Chondrocyte (in vitro differentiated cells): ENCODE measurements around the gene RPS10. TPM values are rescaled to one million over a fixed set of nuclear protein-coding genes. Genes with fewer than 3 reads are reported as not detected.

ENCODE experiments used
- DNase-seq: peaks from one replicate; pipeline ENCODE4 v3.0.0; 2021; ENCODE audit warnings: mixed read lengths, low spot score
- H3K27ac Mint-ChIP-seq: one replicate; pipeline ENCODE4 v1.8.0; 2021; ENCODE audit warnings: mild to moderate bottlenecking, moderate library complexity, mixed read lengths; ENCODE audit not compliant: unreplicated experiment
- H3K27me3 Mint-ChIP-seq: 2 replicates; pipeline ENCODE4 v1.8.0; 2021; ENCODE audit warnings: low read depth, mixed read lengths
- H3K36me3 Mint-ChIP-seq: 2 replicates; pipeline ENCODE4 v1.8.0; 2021; ENCODE audit warnings: low read depth, mixed read lengths
- H3K4me1 Mint-ChIP-seq: 2 replicates; pipeline ENCODE4 v1.8.0; 2021; ENCODE audit warnings: low read depth, mild to moderate bottlenecking, mixed read lengths
- H3K4me3 Mint-ChIP-seq: one replicate; pipeline ENCODE4 v1.8.0; 2021; ENCODE audit warnings: mild to moderate bottlenecking, moderate library complexity, mixed read lengths; ENCODE audit not compliant: unreplicated experiment
- H3K9me3 Mint-ChIP-seq: 2 replicates; pipeline ENCODE4 v1.8.0; 2021; ENCODE audit warnings: low read depth, mixed read lengths
- CTCF ChIP-seq: fragments of 200-600 bp; sonication (generic); IDR thresholded peaks from 2 replicates; pipeline ENCODE4 v1.5.0; 2021; ENCODE audit warnings: antibody characterized with exemption, mild to moderate bottlenecking, moderate library complexity
- total RNA-seq: library from RNA; stranded (reverse); gene quantifications from 3 replicates; pipeline ENCODE4 v1.2.1, GENCODE V29; 2021

RPS10 gene
- total RNA-seq, 1 donor from 2014 or later: 771 TPM

- Mint-ChIP-seq H3K4me1 (peaks cover 22% of the 10 kb centered on the region), H3K36me3 (peaks cover 30% of the 10 kb centered on the region), H3K4me3 (no peak overlapping the region), H3K27me3 (no peaks in the 10 kb centered on the region), H3K27ac (no peak overlapping the region), H3K9me3 (no peaks in the 10 kb centered on the region)
- TF ChIP-seq CTCF: no peak
- DNase-seq: no peak
Measured at GRCh38 chr6:34423254-34423653, 2.6 kb downstream of the RPS10 start.

GRCh38 chr6:34418367-34418766 lies 7.5 kb downstream of the RPS10 start:
- H3K27ac Mint-ChIP-seq: no peak overlapping the region
- H3K36me3 Mint-ChIP-seq: peaks cover 33% of the 10 kb centered on the region
- TF ChIP-seq CTCF: no peak
- DNase-seq: no peak
- H3K9me3 Mint-ChIP-seq: no peaks in the 10 kb centered on the region
- H3K4me3 Mint-ChIP-seq: no peak overlapping the region
- H3K4me1 Mint-ChIP-seq: peaks cover 8% of the 10 kb centered on the region
- H3K27me3 Mint-ChIP-seq: no peaks in the 10 kb centered on the region

- Mint-ChIP-seq H3K36me3 (peaks cover 28% of the 10 kb centered on the region), H3K4me1 (peaks cover 3% of the 10 kb centered on the region)
Measured at GRCh38 chr6:34416877-34417371, 8.9 kb downstream of the RPS10 start.

GRCh38 chr6:34414999-34415858 lies 10.6 kb downstream of the RPS10 start:
- no peak for DNase-seq
- peaks cover 21% of the 10 kb centered on the region for H3K36me3 Mint-ChIP-seq
- peak; percentile 83 for TF ChIP-seq CTCF
- peak overlapping the region; percentile 32 for H3K27ac Mint-ChIP-seq
- no peaks in the 10 kb centered on the region for H3K9me3 Mint-ChIP-seq
- peaks cover 3% of the 10 kb centered on the region for H3K4me1 Mint-ChIP-seq
- H3K27me3 Mint-ChIP-seq: no peaks in the 10 kb centered on the region
- H3K4me3 Mint-ChIP-seq: no peak overlapping the region

More at GRCh38 chr6:34416877-34417371, 8.9 kb downstream of the RPS10 start:
- TF ChIP-seq CTCF: no peak
- Mint-ChIP-seq H3K4me3 (no peak overlapping the region), H3K27ac (no peak overlapping the region), H3K27me3 (no peaks in the 10 kb centered on the region), H3K9me3 (no peaks in the 10 kb centered on the region)
- DNase-seq: no peak

GRCh38 chr6:34412643-34413214 lies 13.1 kb downstream of the RPS10 start:
- Mint-ChIP-seq H3K4me1 (peaks cover 3% of the 10 kb centered on the region), H3K4me3 (no peak overlapping the region), H3K27me3 (no peaks in the 10 kb centered on the region), H3K36me3 (peaks cover 6% of the 10 kb centered on the region), H3K9me3 (no peaks in the 10 kb centered on the region), H3K27ac (no peak overlapping the region)
- DNase-seq: no peak
- no peak for TF ChIP-seq CTCF
